ENCODE measurements around the gene TFEB.

Gene TFEB

GRCh38 chr6:41663568-41663967 is 71.8 kb downstream of the TFEB start:
- no peak for TF ChIP-seq CTCF (IDR thresholded peaks at IDR 0.05)
- TF ChIP-seq ZFX (IDR thresholded peaks at IDR 0.05; ENCODE audit: borderline replicate concordance) = no peak
- H3K27ac ChIP-seq = no peak overlapping the region

- TF ChIP-seq ZFX (IDR thresholded peaks at IDR 0.05; ENCODE audit: borderline replicate concordance) (no peak), CTCF (IDR thresholded peaks at IDR 0.05) (no peak)
- no peak overlapping the region for H3K27ac ChIP-seq
These were observed 75.5 kb downstream of the TFEB start for GRCh38 chr6:41659935-41660334.

- no peak overlapping the region for H3K27ac ChIP-seq
- TF ChIP-seq CTCF (IDR thresholded peaks at IDR 0.05) = no peak
- TF ChIP-seq ZFX (IDR thresholded peaks at IDR 0.05; ENCODE audit: borderline replicate concordance) = no peak
These were observed 76.8 kb downstream of the TFEB start for GRCh38 chr6:41658636-41659035.

- no peak overlapping the region for H3K27ac ChIP-seq
- TF ChIP-seq ZFX (IDR thresholded peaks at IDR 0.05; ENCODE audit: borderline replicate concordance) (no peak), CTCF (IDR thresholded peaks at IDR 0.05) (no peak)
These were observed 78.0 kb downstream of the TFEB start for GRCh38 chr6:41657131-41658094.

- TF ChIP-seq CTCF (IDR thresholded peaks at IDR 0.05) = no peak
- TF ChIP-seq ZFX (IDR thresholded peaks at IDR 0.05; ENCODE audit: borderline replicate concordance) = no peak
These were observed 79.3 kb downstream of the TFEB start for GRCh38 chr6:41656002-41656691.

GRCh38 chr6:41655646-41656001 is 79.8 kb downstream of the TFEB start:
- TF ChIP-seq CTCF (IDR thresholded peaks at IDR 0.05) = no peak
- no peak for TF ChIP-seq ZFX (IDR thresholded peaks at IDR 0.05; ENCODE audit: borderline replicate concordance)
- H3K27ac ChIP-seq = no peak overlapping the region

More at GRCh38 chr6:41656002-41656691, 79.3 kb downstream of the TFEB start:
- H3K27ac ChIP-seq = no peak overlapping the region

- no peak for TF ChIP-seq ZFX (IDR thresholded peaks at IDR 0.05; ENCODE audit: borderline replicate concordance)
- no peak for TF ChIP-seq CTCF (IDR thresholded peaks at IDR 0.05)
- H3K27ac ChIP-seq = no peak overlapping the region
These were observed 80.2 kb downstream of the TFEB start for GRCh38 chr6:41655176-41655575.

Data from 22Rv1 (cell line).